GM21576 (cell line): ENCODE measurements around the gene CABCOCO1.
"Not testable (repeated sequence)": the region's sequence is repeated elsewhere in the genome, so short reads cannot be mapped to it uniquely, and the experiment has no call there.

Experiments used
- ATAC-seq: cut with Tn5 transposase; IDR thresholded peaks from one replicate; pipeline ENCODE4 v1.9.1; 2021; ENCODE audit warnings: mild to moderate bottlenecking, moderate library complexity; ENCODE audit not compliant: unreplicated experiment

Gene CABCOCO1

GRCh38 chr10:61705022-61705613 lies 42.4 kb downstream of the CABCOCO1 start:
- ATAC-seq: no peak

DNA sequence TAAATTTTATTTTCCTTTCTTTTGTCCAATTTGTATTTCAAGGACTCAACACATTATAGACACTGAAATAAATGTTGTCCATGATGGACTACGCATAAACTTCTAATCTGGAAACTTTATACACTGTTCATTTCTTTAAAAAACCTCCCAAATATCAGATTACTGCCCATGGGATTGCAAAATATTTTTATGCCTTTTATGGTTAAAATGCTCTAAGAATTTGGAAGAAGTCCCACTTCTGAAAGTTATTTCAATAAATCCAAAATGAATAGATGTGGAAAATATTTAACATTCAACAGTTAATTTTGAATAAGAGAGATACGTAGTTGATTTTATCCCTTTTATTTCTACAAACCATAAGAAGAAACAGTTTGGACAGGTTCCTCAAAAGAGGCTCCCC lies 46.1 kb downstream of the CABCOCO1 start:
- ATAC-seq: no peak

DNA sequence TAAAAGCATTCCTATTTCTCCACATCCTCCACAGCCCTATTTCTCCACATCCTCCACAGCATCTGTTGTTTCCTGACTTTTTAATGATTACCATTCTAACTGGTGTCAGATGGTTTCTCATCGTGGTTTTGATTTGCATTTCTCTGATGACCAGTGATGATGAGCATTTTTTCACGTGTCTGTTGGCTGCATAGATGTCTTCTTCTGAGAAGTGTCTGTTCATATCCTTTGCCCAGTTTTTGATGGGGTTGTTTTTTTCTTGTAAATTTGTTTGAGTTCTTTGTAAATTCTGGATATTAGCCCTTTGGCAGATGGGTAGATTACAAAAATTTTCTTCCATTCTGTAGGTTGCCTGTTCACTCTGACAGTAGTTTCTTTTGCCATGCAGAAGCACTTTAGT lies 49.4 kb downstream of the CABCOCO1 start:
- not testable (repeated sequence) for ATAC-seq

DNA sequence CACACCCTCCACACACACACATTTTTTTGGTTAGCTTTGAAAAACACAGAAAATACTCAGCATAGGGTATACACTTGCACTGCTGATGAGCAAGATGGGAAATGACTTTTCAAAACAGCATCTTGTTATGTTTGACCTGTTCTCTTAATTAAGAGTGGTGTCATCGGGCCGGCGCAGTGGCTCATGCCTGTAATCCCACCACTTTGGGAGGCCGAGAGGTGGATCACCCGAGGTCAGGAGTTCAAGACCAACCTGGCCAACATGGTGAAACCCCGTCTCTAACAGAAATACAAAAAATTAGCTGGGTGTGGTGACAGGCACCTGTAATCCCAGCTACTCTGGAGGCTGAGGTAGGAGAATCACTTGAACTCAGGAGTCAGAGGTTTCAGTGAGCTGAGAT lies 56.7 kb downstream of the CABCOCO1 start:
- not testable (repeated sequence) for ATAC-seq

GRCh38 chr10:61719906-61720305 lies 57.2 kb downstream of the CABCOCO1 start:
- no peak for ATAC-seq

DNA sequence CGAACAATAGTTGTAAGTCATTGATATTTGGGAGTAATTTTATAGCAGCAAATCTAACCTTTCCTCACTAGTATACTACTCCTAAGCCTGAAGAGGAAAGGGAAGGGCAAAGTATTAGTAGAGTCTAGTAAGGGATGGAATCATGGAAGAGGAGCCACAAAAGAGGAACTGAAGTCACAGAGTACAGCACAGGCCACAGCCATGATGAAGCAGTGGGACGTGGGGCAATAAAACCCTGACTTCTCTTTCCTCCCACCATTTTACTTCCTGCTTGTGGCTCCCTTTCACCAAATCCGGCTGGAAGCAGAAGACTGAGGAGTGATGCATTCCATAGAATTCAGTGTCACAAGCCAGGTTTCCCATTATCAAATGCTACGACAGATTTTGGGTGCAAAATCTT lies 58.7 kb downstream of the CABCOCO1 start:
- no peak for ATAC-seq

DNA sequence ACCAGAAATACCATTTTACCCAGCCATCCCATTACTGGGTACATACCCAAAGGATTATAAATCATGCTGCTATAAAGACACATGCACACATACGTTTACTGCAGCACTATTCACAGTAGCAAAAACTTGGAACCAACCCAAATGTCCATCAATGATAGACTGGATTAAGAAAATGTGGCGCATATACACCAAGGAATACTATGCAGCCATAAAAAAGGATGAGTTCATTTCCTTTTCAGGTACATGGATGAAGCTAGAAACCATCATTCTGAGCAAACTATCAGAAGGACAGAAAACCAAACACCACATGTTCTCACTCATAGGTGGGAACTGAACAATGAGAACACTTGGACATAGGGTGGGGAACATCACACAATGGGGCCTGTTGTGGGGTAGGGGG lies 62.5 kb downstream of the CABCOCO1 start:
- not testable (repeated sequence) for ATAC-seq

- no peak for ATAC-seq
These were observed 66.9 kb downstream of the CABCOCO1 start for GRCh38 chr10:61729596-61729995.

DNA sequence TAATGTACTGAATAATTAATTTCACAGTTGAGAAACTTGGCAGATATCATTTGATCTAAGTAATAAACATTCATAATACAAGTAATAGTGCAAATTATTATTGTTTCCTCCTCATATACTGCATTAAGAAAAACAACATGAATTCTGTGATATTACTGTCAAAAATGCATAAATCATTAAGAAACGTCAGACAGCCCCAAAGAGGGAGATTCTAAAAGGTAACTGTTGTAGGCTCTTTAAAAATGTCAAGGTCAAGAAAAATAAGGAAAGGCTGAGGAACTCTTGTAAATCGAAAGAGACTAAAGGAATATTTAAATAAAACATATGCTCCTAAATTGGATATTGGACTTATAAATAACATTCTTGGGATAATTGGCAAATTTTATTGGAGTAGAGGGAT lies 67.9 kb downstream of the CABCOCO1 start:
- no peak for ATAC-seq

GRCh38 chr10:61731638-61732037 lies 68.9 kb downstream of the CABCOCO1 start:
- ATAC-seq: no peak

GRCh38 chr10:61732629-61733278 lies 70.0 kb downstream of the CABCOCO1 start:
- ATAC-seq: no peak

DNA sequence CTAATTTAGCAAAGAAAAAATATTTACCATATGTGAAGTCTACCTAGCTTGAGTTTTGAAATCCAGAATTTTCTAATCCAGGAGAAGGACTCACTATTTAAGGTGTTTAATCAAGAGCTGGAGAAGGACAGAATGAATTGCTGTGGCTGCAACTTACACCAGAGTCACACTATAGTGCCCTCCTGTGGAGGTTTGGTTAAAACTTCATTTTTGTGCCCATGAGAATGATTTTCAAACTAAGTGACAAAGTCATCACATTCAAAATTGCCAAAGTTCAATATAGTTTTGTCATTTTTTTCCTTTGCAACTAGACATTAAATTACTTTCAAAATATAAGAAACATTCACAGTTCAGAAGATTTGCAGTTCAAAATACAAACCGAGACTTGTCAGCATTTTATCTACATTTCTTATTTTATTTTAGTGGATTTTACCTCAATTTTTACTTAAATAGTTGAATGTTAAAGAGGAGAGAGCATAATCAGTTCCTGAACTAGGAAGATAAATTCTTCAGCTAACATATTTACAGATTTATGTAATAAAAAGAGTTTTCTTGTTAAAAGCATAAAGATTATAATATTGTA lies 70.7 kb downstream of the CABCOCO1 start:
- ATAC-seq: peak; percentile 47

DNA sequence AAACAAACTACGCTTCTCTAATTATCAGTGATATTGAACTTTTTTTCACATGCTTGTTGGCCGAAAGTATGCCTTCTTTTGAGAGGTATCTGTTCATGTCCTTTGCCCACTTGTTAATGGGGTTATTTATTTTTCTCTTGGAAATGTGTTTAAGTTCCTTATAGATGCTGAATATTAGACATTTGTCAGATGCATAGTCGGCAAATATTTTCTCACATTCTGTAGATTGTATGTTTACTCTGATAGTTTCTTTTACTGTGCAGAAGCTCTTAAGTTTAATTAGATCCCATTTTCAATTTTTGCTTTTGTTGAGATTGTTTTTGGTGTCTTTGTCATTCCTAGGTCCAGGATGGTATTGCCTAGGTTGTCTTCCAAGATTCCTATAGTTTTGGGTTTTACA lies 73.2 kb downstream of the CABCOCO1 start:
- ATAC-seq: no peak

DNA sequence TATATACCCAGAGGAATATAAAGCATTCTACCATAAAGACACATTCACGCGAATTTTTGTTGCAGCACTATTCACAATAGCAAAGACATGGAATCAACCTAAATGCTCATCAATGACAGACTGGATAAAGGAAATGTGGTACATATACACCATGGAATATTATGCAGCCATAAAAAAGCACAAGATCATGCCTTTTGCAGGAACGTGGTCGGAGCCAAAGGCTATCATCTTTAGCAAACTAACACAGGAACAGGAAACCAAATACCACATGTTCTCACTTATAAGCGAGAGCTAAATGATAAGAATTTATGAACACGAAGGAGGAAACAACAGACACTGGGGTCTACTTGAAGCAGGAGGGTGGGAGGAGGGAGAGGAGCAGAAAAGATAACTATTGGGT lies 74.7 kb downstream of the CABCOCO1 start:
- ATAC-seq: not testable (repeated sequence)

DNA sequence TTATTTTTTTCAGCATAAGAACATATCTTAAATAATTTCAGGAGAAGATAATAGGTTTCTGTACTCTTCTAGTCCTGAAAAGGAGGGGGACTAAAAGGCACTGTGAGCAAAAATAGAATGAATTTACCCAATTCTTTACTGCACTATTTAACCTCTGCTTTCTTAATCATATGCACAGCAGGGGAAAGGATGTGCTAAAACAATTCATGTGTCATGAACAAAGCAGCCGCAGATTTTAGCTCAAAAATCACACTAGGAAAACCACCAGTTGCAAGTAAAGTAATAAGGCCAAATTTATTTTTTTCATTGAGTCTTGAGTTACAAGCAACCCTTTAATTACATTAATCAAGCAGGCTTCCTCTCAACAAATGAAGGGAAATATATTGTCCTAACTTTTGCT lies 80.1 kb downstream of the CABCOCO1 start:
- no peak for ATAC-seq

GRCh38 chr10:61744469-61744868 lies 81.7 kb downstream of the CABCOCO1 start:
- ATAC-seq: no peak

DNA sequence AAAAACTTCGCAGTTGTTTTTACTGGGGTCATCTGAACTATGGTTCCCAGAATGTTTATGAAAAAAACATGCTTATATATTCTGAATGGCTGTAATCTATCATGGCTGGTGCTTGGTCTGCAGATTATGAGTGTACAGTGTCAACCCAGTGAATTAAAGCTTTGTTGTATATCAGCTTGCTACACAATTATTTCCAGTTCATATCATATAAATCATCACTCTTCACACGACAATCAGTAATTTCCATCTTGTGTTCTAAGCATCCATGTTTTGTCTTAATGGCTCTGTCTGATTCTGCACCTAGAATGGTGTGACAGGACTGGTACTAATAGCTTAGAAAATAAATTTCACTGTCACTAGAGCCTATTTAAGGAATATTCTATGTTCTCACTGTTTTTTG lies 83.6 kb downstream of the CABCOCO1 start:
- no peak for ATAC-seq

DNA sequence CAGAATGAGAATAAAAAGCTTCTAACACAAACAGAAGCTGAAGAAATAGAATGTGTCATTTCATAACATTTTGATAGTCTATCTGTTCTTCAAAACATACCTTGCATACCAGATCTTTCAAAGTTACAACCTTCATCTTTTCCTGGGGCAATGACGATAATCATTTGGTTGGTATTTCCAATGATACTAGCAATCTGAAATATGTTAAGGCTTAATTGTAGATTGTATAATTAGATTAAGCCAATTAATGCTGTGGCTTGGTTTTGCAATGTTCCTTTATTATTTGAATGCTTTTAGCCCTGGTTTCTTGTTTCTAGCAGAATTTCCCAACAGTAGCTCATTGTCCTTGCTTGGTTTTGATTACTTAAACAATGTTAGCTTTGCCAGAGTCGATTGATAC lies 84.6 kb downstream of the CABCOCO1 start:
- ATAC-seq: no peak

- ATAC-seq: no peak
These were observed 86.6 kb downstream of the CABCOCO1 start for GRCh38 chr10:61749291-61749690.

- ATAC-seq: peak; percentile 75
These were observed 88.3 kb downstream of the CABCOCO1 start for GRCh38 chr10:61750943-61751471.

DNA sequence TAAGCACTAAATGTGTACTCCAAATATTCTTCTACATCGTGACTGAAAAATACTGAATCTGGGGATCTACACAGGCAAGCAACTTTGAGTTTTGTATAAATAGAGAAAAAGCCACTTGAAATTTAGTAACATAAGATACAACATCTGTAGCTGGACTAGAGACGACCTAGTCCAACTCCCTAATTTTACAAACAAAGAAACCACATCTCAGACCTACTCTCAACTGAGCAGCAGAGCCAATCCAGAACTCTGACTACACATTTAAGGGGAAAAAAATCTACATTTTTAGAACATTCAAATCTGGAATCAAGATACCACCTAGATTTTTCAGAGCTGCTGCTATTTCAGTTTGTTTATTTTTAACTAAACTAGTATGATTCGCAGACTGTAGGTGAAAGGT lies 88.9 kb downstream of the CABCOCO1 start:
- ATAC-seq: no peak
